Right renal pelvis (tissue), 4 donors: Measurements from ENCODE around the gene PLVAP. TPM values are rescaled to one million over a fixed set of nuclear protein-coding genes. Genes with fewer than 3 reads are reported as not detected.
A peak's percentile ranks its signal among the peaks of the same experiment; 100 is the strongest.

Experiments used
- DNase-seq, 4 donors: peaks; one replicate each; pipeline ENCODE4 v3.0.0-alpha.2; 2013; ENCODE audit warnings: low read depth in 4 of 4, low spot score in 3 of 4, missing footprints in 1 of 4
- polyA plus RNA-seq, 4 donors: library from polyadenylated mRNA; unstranded; fragments of 120-200 nt; gene quantifications; one replicate each; pipeline ENCODE4 v1.2.1, GENCODE V29; 2013; ENCODE audit not compliant: insufficient read length in 4 of 4

The PLVAP gene
- polyA plus RNA-seq, 4 donors: 178 to 215 (median 198) TPM

GRCh38 chr19:17324357-17325114 lies 52.6 kb downstream of the PLVAP start:
- no peak for DNase-seq

GRCh38 chr19:17323964-17324332 lies 53.2 kb downstream of the PLVAP start:
- DNase-seq: no peak

GRCh38 chr19:17323300-17323963 lies 53.7 kb downstream of the PLVAP start:
- DNase-seq: no peak

- no peak for DNase-seq
Measured at GRCh38 chr19:17322854-17323253, 54.3 kb downstream of the PLVAP start.

- no peak for DNase-seq
Measured at GRCh38 chr19:17321655-17322489, 55.3 kb downstream of the PLVAP start.

GRCh38 chr19:17320435-17320834 lies 56.7 kb downstream of the PLVAP start:
- no peak for DNase-seq

- DNase-seq: no peak
Measured at GRCh38 chr19:17319473-17320238, 57.5 kb downstream of the PLVAP start.

GRCh38 chr19:17318966-17319365 lies 58.2 kb downstream of the PLVAP start:
- no peak for DNase-seq

GRCh38 chr19:17314007-17314593 lies 63.0 kb downstream of the PLVAP start:
- no peak for DNase-seq

GRCh38 chr19:17312189-17313113 lies 64.7 kb downstream of the PLVAP start:
- DNase-seq: no peak

- no peak for DNase-seq
Measured at GRCh38 chr19:17311455-17312188, 65.5 kb downstream of the PLVAP start.

- no peak for DNase-seq
Measured at GRCh38 chr19:17309965-17310461, 67.1 kb downstream of the PLVAP start.

GRCh38 chr19:17309198-17309964 lies 67.8 kb downstream of the PLVAP start, which contains the start of gene DDA1:
Gene DDA1, plus strand, starts transcription at chr19:17309563. Its CDS starts 92 bp downstream, at chr19:17309655.
- DNase-seq: peak; percentile 95 to 99 (median 98)

- DNase-seq: no peak
Measured at GRCh38 chr19:17307876-17308377, 69.2 kb downstream of the PLVAP start.

- no peak for DNase-seq
Measured at GRCh38 chr19:17306285-17306714, 70.8 kb downstream of the PLVAP start.

- DNase-seq: peak; percentile 93 to 96 (median 95)
Measured at GRCh38 chr19:17305517-17306284, 71.4 kb downstream of the PLVAP start, which contains the start of gene MRPL34. Gene MRPL34, plus strand, starts transcription at chr19:17305872. Its CDS starts 21 bp downstream, at chr19:17305893.
